DOHH2 (cell line): ENCODE measurements around the gene FLYWCH2.

Source experiments
- H3F3A ChIP-seq: fragments of 200-600 bp; sonication (generic), shearing (Covaris generic); 2 replicates; pipeline ENCODE4 v1.6.0; 2016; ENCODE audit warnings: antibody characterized with exemption, mild to moderate bottlenecking; ENCODE audit not compliant: control insufficient read depth, insufficient read depth
- H3K27ac ChIP-seq: fragments of 200-600 bp; sonication (generic); 2 replicates; pipeline ENCODE4 v1.5.1; 2014; ENCODE audit warnings: low read depth, mild to moderate bottlenecking, low read length, moderate library complexity
- H3K27me3 ChIP-seq: fragments of 200-600 bp; sonication (generic); 2 replicates; pipeline ENCODE4 v1.6.1; 2014; ENCODE audit warnings: mild to moderate bottlenecking, low read length, mixed read lengths; ENCODE audit not compliant: control insufficient read depth
- H3K36me3 ChIP-seq: fragments of 200-600 bp; sonication (generic); 2 replicates; pipeline ENCODE4 v1.6.1; 2014; ENCODE audit warnings: mild to moderate bottlenecking, low read length, moderate library complexity, mixed read lengths; ENCODE audit not compliant: control insufficient read depth
- H3K4me1 ChIP-seq: fragments of 200-600 bp; sonication (generic); 2 replicates; pipeline ENCODE4 v1.6.1; 2014; ENCODE audit warnings: mild to moderate bottlenecking, low read length, mixed read lengths; ENCODE audit not compliant: control insufficient read depth
- H3K4me2 ChIP-seq: fragments of 200-600 bp; sonication (generic); 2 replicates; pipeline ENCODE4 v1.6.0; 2014; ENCODE audit warnings: mild to moderate bottlenecking, low read length, moderate library complexity
- H3K4me3 ChIP-seq: fragments of 200-600 bp; sonication (generic); 2 replicates; pipeline ENCODE4 v1.5.1; 2014; ENCODE audit warnings: mild to moderate bottlenecking, low read length, mixed read lengths
- H3K79me2 ChIP-seq: fragments of 200-600 bp; sonication (generic); 2 replicates; pipeline ENCODE4 v1.6.1; 2014; ENCODE audit warnings: mild to moderate bottlenecking, low read length, mixed read lengths; ENCODE audit not compliant: control insufficient read depth
- H3K9me2 ChIP-seq: fragments of 200-600 bp; sonication (generic); replicated peaks from 2 replicates; pipeline ENCODE4 v1.6.1; 2014; ENCODE audit warnings: mild to moderate bottlenecking, low read length, mixed read lengths; ENCODE audit not compliant: control insufficient read depth
- H3K9me3 ChIP-seq: fragments of 200-600 bp; sonication (generic); 2 replicates; pipeline ENCODE4 v1.6.1; 2014; ENCODE audit warnings: antibody characterized with exemption, low read length, mixed read lengths; ENCODE audit not compliant: control insufficient read depth, insufficient read depth
- H4K20me1 ChIP-seq: fragments of 200-600 bp; sonication (generic); 2 replicates; pipeline ENCODE4 v1.6.0; 2014; ENCODE audit warnings: low read depth, mild to moderate bottlenecking, antibody characterized with exemption, low read length, moderate library complexity; ENCODE audit not compliant: control insufficient read depth, insufficient read depth
- CTCF ChIP-seq: fragments of 200-600 bp; sonication (generic); IDR thresholded peaks from one replicate; pipeline ENCODE4 v1.5.1; 2014; ENCODE audit warnings: antibody characterized with exemption, mild to moderate bottlenecking, low read depth, low read length; ENCODE audit not compliant: poor library complexity, severe bottlenecking
- EZH2phosphoT487 ChIP-seq: fragments of 200-600 bp; sonication (generic); IDR thresholded peaks from 2 replicates; pipeline ENCODE4 v1.6.1; 2017; ENCODE audit warnings: borderline replicate concordance, mild to moderate bottlenecking, antibody characterized with exemption, low read length, moderate library complexity, mixed read lengths

The FLYWCH2 gene

GRCh38 chr16:2910441-2910969 is 27.5 kb downstream of the FLYWCH2 start:
- H3K27me3 ChIP-seq = no peaks in the 10 kb centered on the region
- no peak overlapping the region for H3K4me2 ChIP-seq
- no peaks in the 10 kb centered on the region for H3K9me3 ChIP-seq
- peaks cover 21% of the 10 kb centered on the region for H3K4me1 ChIP-seq
- no peak overlapping the region for H3K4me3 ChIP-seq
- peaks cover 15% of the 10 kb centered on the region for H3K79me2 ChIP-seq
- H3F3A ChIP-seq = peaks cover 7% of the 10 kb centered on the region
- H3K27ac ChIP-seq = no peak overlapping the region
- no peak for TF ChIP-seq EZH2phosphoT487
- TF ChIP-seq CTCF = no peak
- peaks cover 13% of the 10 kb centered on the region for H3K36me3 ChIP-seq
- H3K9me2 ChIP-seq = no peaks in the 10 kb centered on the region
- H4K20me1 ChIP-seq = no peaks in the 10 kb centered on the region; the same call in 1 of the 2 replicates

DNA sequence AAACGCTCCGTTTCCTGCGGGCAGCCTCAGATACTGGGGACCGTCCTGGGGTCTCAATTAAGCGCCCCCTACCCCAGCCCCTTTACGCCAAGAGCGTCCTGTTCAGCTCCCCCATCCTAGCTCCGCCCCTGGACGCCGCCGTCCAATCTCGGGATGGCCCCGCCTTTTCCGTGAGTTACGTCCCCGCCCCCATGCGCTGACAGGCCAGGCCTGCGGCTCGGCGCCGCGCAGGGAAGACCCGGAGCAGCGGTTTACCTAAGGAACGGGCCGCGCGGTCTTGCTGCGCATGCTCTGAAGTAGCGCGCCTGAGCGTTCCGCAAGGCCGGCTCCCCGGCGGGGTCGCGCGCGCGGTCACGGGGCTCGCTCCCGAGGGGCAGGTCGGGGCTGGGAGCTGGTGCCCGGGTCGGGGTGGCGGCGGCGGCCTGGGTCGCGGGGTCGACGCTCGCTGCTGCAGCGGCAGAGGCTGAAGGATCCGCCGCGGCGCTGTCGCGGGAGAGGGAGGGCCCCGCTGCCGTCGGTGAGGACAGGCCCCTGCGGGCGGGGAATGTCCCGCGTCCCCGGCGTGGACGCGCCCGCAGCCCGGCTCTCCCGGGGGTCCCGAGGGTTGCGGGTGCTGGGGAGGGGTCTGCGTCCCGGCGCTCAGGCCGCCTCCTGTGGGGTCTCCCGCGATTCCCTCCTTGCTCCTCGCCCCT is 28.8 kb downstream of the FLYWCH2 start, which contains the start of gene FLYWCH1:
FLYWCH1 (plus strand) TSS at position 294 of the 692 bp plus-strand sequence. CDS start 17,755 bp downstream, outside the sequence.
- Histone ChIP-seq H4K20me1 (no peaks in the 10 kb centered on the region; the same call in 1 of the 2 replicates), H3K9me2 (no peaks in the 10 kb centered on the region), H3K27me3 (no peaks in the 10 kb centered on the region), H3K79me2 (peaks cover 15% of the 10 kb centered on the region), H3K9me3 (no peaks in the 10 kb centered on the region), H3K4me2 (peak within 1 kb of the TSS; percentile 96), H3K4me3 (peak within 1 kb of the TSS; percentile 96), H3K36me3 (peaks cover 18% of the 10 kb centered on the region), H3K27ac (no peak within 1 kb of the TSS), H3K4me1 (peaks cover 16% of the 10 kb centered on the region), H3F3A (peaks cover 7% of the 10 kb centered on the region)
- no peak for TF ChIP-seq EZH2phosphoT487
- TF ChIP-seq CTCF = no peak

- Histone ChIP-seq H3K4me2 (peak overlapping the region; percentile 96), H3K4me1 (peaks cover 16% of the 10 kb centered on the region), H3K4me3 (peak overlapping the region; percentile 96), H3K79me2 (peaks cover 15% of the 10 kb centered on the region), H3K27ac (no peak overlapping the region), H3K27me3 (no peaks in the 10 kb centered on the region), H3K9me3 (no peaks in the 10 kb centered on the region), H4K20me1 (no peaks in the 10 kb centered on the region; the same call in 1 of the 2 replicates), H3K36me3 (peaks cover 18% of the 10 kb centered on the region), H3K9me2 (no peaks in the 10 kb centered on the region), H3F3A (peaks cover 7% of the 10 kb centered on the region)
- TF ChIP-seq CTCF (no peak), EZH2phosphoT487 (no peak)
Observed at GRCh38 chr16:2912330-2913199, 29.6 kb downstream of the FLYWCH2 start.
